NCI-H748 (cell line): Measurements from ENCODE around the gene C11orf58.

Experiments used
- DNase-seq: peaks from one replicate; lab custom pipeline; 2025; ENCODE audit not compliant: unreplicated experiment; lab: John Stamatoyannopoulos, UW

Gene C11orf58

DNA sequence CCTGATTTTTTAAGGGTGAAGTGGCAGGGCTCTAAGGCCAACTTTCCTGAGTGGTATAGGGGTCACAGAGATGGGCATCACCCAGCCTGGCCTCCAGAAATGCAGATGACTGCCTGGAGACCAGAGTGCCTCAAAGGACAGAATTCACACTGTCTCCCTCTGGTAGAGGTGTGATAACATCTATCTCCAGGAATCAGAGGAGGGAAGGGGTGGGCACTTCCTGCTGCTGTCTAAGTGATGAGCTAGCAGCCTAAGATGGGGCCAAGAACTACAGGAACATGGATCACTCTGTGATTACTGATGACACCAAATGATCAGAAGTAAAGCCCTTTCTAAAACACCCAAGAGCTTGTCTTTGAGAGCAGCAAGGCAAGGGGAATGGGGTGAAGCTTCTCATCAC is 61.9 kb downstream of the C11orf58 start:
- no peak for DNase-seq

GRCh38 chr11:16801288-16801980 is 63.0 kb downstream of the C11orf58 start:
- DNase-seq, result no peak

DNA sequence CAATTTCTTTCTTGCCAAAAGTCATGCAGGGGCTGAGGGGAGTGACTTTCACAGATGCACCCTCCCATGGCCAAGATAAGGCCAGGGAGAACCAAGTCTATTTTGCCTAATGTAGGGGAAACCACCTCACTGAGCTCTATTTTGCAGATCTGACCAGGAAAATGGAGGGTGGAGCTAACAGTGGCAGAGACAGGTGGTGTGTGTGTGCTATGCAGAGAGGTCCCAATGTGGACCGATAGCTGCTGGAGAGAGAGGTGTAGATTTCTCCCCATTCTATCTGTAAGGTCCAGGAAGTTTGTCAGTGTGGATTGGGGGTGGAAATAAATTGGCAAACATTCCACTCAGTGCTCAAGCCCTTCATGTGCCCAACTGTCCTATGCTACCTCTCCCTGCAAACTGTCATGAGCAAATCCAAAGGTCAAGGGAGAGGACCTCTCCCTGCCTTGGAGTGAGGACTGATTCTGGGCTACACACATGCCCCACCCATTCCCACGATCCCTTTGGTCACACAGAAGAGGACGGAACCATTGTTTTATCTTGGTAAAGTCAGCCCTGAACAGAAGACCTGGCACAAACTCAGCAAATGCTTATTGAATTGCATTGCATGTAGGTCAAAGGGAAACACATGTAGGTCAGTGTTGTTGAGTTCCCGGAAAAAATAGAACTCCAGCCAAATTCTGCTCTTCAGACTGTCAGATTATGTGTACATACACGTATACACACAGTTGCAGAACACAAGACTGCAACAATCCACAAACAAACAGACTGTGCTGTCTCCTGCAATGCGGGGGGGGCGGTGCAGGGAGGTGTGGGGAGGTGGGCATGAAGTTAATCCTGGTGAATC is 65.9 kb downstream of the C11orf58 start:
- no peak for DNase-seq

DNA sequence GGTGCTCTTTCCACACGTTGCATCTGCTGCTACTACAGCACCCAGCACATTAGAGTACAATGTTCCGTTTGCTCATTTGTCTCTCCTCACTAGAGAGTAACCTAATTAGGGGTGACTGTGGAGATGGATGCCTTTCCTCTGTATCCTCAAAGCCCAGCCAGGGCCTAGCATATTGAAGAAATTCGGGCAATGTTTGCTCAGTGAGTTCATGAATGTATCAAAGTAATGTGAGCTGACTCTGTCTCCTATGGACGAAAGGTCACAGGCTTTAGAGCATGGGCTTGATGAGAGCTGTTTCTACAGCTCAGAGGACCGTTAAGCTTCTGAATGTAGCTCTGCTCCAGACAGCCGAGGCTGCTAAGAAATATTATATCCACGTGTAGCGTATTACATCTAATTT is 67.5 kb downstream of the C11orf58 start:
- no peak for DNase-seq

DNA sequence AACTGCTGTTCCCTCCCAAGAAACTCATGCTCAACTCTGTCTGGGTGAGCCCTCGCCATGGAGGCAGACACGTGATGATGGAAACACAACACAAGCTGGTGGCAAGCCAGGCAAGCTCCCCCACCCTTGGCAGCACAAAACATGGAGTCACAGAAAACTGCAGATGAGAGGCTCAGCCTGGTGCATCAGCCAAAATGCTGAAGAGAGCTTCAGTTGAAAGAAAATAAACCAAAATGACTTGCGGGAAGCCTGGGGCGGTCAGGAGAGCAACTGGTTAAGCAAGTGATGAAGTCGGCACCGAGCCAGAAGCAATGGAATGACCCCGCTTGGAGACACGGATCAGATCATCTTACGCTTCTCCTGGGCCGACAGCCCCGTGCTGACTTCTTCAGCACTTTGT is 68.3 kb downstream of the C11orf58 start:
- DNase-seq, result no peak

DNA sequence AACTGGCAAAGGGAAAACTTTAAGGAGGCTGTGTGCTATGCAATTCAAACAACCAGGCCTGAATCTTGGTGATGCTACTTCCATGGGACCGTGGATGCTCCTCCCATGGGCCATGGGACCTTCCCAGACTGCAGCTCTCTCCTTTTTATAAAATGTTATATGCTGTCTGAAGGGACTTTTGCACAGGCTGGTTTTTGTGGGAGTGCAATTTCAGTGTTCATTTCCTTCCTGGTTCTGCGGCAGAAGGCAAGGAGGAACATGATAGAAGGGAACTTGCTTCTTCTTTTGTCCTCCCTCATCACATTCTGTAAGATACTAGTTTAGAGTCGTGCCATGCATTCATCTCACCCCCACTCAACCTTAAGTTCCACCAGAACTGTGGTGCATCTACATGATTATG is 68.9 kb downstream of the C11orf58 start:
- DNase-seq, result no peak
